ENCODE measurements around the gene SLC6A15.
A peak's percentile ranks its signal among the peaks of the same experiment; 100 is the strongest.

The SLC6A15 gene

DNA sequence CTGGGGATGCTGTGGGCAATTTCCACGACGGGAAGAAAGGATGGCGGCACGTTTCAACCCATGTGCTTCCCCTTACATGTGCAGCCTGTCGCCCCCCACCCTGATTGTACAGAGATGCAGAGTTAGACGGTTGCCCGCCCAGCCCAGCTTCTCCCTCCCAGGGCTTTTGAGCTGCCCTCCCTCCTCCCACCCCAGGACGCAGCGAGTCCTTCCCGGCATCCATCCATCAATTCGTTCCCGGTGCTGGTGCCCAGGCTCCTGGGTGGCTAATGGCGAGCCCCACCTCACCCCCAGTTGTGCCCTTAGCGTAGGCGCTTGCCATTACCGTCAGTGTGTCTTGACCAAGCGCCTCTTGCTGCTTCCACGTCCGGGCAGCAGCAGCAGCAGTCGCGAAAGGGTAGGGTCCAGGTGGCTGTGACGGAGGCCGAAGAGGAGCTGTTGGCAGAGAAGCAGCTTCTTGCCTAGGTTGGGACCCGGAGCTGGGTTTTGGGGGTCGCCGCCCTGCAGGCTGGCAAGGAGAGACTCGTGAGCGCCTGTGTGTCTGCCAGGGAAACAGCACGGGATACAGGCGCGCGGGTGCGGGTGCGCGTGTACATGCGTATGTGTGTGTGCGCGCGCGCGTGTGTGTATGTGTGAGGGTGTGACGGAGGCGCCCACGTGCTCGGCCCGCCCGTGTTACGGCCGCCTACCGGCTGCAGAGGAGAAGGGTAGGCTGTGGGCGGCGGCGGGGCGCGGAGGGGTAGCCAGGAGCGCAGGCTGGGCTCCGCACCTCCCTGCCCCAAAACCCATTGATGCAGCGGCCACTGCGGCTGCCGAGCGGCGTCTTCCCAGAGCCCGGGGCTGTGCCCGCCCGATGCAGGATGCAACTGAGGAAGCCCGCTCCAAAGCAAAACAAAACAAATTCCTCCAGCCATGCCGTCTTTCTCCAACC lies at the start of gene SLC6A15:
Gene SLC6A15, minus strand, starts transcription at position 602 of the 931 bp plus-strand sequence. CDS start 20,679 bp downstream, outside the sequence.
- peak; percentile 29 to 90 (median 72) for DNase-seq

DNA sequence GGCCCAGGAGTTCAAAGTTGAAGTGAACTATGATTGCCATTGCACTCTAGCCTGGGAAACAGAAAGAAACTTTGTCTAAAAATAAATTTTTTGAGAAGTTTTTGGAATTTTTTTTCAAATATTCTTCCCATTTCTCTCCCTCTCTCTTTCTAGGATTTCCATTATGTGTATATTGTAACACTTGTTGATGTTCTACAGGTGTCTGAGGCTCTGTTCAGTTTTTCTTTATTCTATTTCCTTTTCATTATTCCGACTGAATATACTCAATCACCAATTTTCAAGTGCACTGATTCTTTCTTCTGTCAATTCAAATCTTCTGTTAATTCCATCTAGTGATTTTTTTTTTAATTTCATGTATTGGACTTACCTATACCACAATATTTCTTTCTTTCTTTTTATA lies 48.3 kb upstream of the SLC6A15 start:
- DNase-seq, result no peak

- DNase-seq, result no peak
Observed at GRCh38 chr12:84955298-84955697, 42.7 kb upstream of the SLC6A15 start.

DNA sequence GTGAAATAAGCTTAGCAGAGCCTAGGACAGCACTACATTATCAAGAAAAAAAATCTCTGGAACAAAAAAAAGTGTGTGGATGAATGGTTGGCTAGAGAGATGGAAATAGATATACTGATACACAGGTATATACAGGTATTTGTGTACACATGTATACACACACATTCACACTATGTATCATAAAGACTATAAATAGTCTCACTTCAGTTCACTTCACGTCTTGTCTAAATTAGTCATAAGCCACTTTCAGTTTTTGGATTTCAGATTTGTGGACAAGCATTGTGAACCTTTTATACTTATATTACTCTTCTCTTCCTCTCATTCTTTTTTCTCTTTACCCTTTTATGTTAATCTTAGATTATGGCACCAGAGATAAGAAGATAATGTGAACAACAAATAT lies 41.8 kb upstream of the SLC6A15 start:
- no peak for DNase-seq

GRCh38 chr12:84950971-84951546 lies 38.5 kb upstream of the SLC6A15 start:
- no peak for DNase-seq

GRCh38 chr12:84946753-84947152 lies 34.2 kb upstream of the SLC6A15 start:
- DNase-seq, result no peak

GRCh38 chr12:84937415-84937814 lies 24.8 kb upstream of the SLC6A15 start:
- no peak for DNase-seq

GRCh38 chr12:84929501-84929900 lies 16.9 kb upstream of the SLC6A15 start:
- DNase-seq, result no peak

DNA sequence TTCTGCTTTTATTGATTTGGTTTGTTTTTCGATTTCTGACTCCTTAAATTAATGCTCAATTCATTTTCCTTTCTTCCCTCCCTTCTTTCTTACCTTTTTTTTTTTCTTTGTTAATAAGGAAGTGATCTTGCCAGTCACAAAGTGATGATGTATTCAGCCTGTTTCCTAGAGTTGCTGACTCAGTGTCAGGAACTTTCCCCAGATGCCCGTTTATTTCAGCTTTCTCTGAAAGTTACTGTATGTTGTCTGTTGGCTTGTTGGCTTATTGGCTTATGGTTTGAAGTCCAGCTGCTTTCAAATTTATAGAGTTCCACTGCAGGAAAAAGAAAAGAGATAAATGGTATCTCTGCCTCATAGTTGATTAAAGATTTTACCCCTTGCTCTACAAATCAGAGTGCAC lies 12.4 kb upstream of the SLC6A15 start:
- DNase-seq, result no peak

DNA sequence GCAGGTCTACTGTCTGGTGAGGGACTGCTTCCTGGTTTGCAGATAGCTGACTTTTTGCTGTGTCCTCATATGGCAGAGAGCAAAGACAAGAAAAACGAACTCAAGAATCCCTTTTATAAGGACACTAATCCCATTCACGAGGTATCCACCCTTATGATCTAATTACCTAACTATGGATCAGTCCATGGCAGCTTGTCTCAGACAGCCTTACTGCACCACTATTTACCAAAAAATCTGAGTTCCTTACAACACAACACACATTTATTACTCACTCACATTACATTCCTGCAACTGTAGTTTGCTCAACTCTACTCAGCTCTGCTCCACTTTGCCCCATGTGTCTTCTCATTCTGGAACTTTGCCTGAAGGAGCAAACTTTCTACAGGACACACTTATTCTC lies 10.1 kb upstream of the SLC6A15 start:
- no peak for DNase-seq

- no peak for DNase-seq
Observed at GRCh38 chr12:84920331-84920730, 7.7 kb upstream of the SLC6A15 start.

GRCh38 chr12:84919271-84919670 lies 6.7 kb upstream of the SLC6A15 start:
- DNase-seq, result no peak

- peak in 10 of 51 donors; percentile 1 to 46 (median 18) for DNase-seq
Observed at GRCh38 chr12:84913129-84913515, 523 bp upstream of the SLC6A15 start.

DNA sequence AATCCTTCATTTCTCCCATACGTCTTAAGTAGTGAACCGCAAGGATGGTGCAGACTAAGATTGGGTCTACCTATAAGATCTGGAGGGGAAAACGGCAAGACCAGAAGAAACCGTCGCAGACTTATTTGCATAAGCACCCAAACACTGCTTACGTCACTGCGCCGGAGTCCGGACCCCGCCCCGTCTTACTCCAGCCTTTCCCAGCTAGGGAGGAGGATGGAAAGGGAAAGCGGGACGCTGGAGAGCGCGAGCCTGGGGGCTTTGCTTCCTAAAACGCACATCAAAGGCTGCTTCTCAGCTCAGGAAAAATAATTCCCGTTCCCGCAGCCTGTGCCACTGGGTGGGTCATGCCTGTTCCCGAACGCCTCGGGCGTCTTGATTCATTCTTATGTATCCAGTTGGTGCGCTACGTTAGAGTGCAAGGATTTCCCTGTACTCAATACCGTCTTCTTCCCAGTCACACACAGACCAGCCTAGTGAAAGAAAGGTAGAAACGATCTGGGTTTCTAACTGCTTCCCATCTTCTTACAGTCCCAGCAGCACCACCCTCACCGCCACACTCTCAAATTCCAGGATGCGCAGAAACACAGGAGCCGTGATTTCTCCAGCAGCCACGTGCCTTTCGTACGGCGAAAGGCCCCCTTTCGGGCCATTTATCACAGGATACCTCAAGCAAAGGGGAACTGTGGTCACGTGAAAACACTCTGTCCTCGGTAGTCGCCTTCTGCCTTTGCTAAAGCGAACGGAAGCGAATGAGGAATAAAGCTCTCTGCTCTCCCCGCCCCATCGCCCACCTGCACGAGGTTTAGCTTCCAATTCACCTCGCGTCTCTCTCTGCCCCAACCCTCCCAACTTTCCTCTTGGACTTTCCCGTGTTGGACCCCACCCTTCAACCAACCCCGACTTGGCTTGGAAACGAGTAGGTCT lies 1.1 kb downstream of the SLC6A15 start:
- peak in 50 of 51 donors; percentile 9 to 86 (median 50) for DNase-seq

DNA sequence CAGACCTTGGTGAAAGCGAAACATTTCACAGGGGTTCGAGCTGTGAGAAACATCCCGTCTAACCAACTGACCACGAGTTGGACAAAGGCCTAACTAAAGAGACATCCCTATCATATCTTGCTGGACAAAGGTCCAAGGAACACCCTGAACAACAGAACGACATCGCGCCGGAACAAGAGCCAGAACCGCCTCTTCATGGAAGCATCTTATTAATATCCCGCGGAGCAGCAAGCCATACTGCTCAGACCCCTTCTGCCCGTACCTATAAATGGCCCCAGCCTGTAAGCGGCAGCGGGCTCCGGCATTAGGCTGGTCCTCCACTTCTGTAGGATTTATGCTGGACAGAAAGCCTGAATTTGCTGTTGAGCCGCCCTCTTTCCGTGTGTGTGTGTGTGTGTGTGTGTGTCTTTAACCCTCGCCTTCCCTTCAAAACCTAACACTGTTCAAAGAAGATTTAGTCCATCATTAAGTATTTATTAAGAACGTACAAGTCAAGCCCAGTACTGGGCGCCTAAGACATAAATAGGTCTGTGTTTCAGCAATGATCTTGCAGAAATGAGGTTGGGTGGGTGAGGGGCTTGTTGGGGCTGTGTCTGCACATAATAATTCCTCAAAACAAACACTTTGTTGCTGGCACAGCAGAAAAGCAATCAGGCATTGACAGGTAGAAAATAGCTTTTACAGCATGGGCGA lies 1.9 kb downstream of the SLC6A15 start:
- peak in 25 of 51 donors; percentile 0 to 70 (median 9) for DNase-seq

- DNase-seq, result no peak
Observed at GRCh38 chr12:84904051-84904450, 8.5 kb downstream of the SLC6A15 start.

DNA sequence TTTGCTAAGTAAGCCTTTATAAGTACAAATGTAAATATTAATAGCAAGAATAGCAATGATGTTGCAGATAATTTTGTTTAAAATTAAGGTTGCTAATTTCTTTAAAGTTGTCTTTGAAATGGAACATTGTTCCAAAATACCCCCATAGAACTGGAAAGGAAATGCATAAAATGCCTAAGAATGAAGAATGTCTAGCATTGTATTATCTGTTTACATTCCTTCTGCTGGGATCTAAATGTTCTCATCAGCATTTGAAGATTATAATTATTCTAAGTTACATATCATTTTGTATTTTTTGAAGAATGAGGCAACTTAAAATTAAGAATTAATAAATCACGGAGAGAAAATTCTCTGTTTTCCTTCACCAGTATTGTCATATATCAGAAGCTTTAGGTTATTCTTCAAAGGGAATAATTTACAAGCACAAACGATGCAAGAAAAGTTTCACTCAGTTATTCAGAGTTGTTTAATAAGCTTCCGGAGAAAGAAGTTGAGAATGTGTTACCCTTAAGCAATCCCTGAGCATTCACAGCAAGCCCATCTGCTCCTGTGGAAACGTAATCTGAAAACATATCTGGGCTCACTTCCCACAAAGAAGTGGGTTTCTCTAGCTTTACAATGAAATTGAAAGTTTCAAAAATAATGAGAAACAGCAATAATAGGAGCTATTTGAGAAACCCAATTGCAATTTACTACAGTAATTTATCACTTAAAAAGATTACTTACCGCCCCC lies 21.3 kb downstream of the SLC6A15 start:
- no peak for DNase-seq

DNA sequence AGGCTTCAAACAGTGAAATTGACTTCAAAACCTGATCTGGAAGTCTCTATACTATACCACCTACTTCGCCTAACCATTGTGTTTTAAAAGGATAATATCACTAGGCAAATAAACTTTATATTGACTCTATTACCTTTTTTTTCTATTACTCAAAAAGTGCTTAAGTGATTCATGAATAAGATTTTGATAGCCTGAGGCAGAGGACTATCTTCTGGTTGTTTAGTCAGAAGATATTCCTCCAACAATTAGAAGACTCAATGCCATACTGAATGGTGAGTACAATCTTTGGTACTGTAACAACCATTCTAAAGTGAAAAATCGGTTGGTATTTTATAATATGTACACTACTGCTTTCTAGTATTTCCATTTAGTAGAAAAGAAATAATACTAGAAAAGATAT lies 22.8 kb downstream of the SLC6A15 start:
- no peak for DNase-seq

DNA sequence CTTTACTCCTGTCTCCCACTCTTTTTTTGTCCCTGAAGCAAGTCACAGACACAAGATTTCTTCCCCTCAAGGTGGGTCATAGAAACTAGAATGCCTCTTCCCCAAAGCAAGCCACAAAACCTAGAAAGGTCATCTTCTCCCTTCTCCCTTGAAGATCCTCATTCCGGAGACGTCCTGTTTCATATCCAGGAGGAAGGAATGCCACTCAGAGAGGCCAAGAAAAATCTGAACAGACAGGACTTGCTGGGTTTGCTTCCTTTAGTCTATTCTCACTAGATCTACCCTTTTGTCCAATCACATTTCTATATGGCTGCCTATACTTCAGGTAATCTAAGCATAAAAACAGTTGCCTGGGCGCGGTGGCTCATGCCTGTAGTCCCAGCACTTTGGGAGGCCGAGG lies 23.7 kb downstream of the SLC6A15 start:
- DNase-seq, result no peak

- DNase-seq, result no peak
Observed at GRCh38 chr12:84877340-84877739, 35.3 kb downstream of the SLC6A15 start.

Data from hypothalamus (tissue), 51 donors.